NCI-H2081 treated with DMSO at 0.1 percent for 48 hours (cell line): Measurements from ENCODE around the gene MYL3.

Source experiments
- DNase-seq: peaks from one replicate; lab custom pipeline; 2025; lab: John Stamatoyannopoulos, UW

MYL3 gene

DNA sequence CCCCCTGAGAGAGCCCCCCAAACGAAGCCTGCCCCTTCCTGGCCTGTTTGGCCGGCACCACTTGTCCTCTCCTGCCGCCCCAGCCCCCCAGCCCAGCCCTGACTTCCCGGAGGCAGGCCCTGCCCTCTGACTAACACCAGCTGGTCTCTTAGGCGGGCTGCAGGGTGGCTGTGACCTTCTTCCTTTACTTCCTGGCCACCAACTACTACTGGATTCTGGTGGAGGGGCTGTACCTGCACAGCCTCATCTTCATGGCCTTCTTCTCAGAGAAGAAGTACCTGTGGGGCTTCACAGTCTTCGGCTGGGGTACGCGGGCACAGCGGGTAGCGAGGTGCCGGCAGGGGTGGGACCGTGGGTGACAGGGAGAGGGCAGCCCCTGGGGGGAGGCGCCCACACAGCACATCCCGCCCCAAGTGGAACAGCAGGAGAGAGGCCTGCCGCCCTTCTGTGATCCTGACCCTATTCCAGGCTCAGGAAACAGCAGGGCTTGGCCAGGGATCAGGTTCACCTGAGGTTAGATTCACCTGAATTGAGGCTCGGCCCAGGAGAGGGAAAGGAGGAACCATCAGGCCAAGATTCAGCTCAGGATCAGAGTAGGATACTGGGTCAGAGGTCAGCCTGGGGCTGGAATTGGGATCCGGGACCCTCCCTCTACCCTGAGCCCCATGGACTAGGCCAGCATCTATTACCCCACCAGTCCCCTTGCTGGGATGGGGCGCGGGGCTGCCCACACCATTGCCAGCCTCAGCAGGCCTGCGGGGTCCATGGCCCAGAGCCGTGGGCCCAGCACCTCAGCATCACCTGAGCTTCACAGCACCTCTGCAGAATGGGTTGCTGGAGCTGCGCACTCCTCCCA lies 36.1 kb upstream of the MYL3 start:
- DNase-seq = no peak

DNA sequence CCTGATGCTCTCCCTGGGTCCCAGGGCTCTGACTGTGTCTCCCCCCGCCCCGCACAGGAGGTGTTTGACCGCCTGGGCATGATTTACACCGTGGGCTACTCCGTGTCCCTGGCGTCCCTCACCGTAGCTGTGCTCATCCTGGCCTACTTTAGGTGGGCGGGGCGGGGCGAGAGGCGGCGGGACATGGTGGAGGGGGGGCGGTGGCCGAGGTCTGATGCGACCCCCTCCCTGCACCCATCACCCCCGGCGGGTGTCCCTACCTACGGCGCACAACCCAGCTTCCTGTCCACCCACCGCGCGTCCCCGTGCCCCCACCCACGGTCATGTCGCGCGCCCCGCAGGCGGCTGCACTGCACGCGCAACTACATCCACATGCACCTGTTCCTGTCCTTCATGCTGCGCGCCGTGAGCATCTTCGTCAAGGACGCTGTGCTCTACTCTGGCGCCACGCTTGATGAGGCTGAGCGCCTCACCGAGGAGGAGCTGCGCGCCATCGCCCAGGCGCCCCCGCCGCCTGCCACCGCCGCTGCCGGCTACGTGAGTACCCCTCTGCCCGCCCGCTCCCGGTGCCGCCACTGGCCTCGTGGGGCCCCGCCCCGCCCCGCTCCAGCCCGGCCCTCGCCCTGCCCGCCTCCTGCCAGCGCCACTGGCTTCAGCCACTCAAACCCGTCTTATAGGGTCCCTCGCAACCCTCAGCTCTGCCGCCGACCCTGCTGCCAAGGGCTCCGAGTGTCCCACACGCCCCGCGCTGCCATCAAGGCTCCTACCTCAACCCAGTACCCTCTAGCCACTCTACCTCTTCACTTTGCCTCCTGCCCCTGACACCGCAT lies 35.3 kb upstream of the MYL3 start:
- DNase-seq = no peak

DNA sequence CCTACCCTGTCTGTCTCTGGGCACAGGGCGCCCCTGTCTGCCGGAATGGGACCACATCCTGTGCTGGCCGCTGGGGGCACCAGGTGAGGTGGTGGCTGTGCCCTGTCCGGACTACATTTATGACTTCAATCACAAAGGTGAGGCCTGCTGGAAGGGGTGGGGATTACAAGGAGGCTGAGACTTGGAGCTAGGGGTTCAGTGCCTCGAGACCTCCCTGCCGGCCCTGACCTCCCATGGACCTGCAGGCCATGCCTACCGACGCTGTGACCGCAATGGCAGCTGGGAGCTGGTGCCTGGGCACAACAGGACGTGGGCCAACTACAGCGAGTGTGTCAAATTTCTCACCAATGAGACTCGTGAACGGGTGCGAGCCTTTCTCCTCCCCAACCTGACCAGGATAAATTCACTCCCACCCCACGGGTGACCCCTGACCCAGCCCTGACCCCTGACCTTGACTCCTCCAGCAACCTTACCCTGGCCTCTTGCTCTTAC lies 34.6 kb upstream of the MYL3 start:
- DNase-seq = no peak

GRCh38 chr3:46897031-46897430 lies 33.8 kb upstream of the MYL3 start:
- no peak for DNase-seq

DNA sequence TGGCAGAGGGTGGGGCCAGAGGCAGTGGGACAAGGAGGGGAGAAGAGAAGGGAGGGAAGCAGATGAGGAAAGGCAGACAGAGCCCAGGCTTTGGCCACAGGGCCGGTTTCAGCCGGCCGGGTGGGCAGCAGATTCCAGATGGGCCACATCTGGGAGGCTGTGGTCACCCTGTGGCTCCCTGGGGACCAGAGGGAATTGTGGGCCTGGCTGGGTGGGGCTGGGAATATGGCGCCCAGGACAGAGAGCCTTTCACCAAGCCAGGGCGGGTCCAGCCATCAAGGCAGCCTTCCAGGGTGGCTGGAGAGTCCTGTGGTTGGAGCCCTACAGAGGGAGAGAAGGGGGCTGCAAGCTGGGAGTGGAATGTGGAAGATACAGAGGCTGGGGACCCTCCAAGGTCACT lies 33.1 kb upstream of the MYL3 start:
- no peak for DNase-seq

DNA sequence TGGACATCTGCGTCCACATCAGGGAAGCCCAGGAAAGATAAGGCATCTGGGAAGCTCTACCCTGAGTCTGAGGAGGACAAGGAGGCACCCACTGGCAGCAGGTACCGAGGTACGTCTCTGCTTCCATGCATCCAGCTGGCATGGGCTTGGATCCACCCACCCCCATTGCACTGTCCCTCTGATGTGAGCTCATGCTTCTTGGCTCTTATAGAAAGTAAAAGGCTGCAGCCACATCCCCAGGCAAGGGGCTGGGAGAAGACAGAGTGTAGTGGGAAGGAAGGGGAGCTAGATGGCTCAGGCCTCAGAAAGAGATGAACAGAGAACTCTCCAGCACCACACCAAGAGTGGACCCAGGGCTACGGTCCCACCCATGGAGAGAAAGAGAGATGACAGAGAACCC lies 32.5 kb upstream of the MYL3 start:
- no peak for DNase-seq

DNA sequence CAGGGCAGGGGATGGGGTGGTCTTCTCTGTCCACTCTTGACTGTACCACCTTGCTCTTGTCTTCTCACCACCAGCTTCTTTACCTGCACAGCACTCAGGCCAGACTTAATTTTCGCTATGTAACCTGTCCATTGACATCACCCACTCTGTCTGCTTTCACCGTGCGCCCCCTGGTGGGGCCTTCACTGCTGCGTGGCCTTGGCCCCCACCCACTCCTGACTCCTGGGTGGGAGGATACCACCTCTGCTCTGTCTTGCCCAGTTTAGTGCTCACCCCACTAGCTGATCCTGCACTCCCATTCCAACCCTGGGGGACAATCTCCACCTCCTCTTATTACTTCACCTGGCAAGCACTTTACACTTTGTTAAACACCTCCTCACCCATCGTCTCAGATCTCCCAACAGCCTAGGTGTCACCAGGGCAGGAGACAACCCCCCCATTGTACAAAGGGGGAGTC lies 32.0 kb upstream of the MYL3 start:
- no peak for DNase-seq

- no peak for DNase-seq
These were observed 31.0 kb upstream of the MYL3 start for GRCh38 chr3:46894256-46894655.

DNA sequence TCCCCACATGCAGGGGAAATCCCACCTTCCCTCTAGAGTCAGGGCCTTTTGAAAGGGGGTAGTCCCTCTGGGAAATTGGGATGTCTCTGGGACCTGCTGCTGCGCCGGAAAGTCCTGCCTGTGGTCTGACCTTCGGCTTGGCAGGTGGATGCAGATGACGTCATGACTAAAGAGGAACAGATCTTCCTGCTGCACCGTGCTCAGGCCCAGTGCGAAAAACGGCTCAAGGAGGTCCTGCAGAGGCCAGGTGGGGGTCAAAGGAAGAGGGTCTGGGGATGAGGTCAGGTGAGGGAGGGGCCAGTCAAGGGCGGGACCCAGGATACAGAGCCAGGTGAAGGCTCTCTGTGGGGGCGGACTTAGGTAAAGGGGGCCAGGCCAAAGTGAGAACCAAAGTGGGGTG lies 30.5 kb upstream of the MYL3 start:
- no peak for DNase-seq

GRCh38 chr3:46893146-46893748 lies 30.0 kb upstream of the MYL3 start:
- no peak for DNase-seq

DNA sequence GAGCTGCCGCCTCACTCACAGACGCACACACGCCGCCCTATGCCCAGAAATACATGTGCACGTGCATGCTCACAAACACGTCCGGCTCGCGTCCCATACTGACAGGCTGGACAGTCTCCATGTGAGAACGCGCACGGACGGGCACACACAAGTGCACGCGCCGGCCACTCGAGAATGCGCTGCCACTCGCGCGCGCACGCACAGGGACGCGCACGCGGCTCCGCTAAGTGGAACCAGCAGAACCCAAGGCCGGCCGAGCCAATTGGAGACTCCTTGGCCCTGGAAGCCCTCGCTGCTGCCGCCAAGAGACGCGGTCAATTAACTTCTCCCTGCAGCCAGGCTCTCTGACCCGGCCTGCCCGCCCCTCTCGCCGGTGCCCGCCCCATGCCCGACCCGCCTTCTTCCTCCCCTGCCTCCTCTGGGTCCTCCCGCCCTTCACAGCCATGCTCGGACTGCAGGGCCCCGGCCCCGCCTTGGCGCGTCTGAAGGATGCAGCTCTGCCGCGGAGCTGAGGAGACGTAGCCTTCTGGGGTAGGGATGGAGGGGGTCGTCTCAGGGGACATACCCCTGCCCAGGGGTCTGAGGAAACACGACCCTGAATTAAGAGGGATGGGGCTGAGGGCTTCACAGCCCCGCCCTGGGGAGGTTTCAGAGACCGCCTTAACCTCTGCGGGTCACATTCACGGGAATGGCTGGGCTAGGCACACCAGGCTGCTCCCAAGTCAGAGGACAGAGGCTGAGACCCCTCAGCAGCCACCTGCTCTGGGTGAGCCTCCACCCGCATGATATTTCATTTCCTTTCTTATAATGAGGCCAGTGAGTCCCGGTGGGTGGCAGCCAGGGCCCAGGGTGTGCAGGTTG lies 29.3 kb upstream of the MYL3 start:
- no peak for DNase-seq

DNA sequence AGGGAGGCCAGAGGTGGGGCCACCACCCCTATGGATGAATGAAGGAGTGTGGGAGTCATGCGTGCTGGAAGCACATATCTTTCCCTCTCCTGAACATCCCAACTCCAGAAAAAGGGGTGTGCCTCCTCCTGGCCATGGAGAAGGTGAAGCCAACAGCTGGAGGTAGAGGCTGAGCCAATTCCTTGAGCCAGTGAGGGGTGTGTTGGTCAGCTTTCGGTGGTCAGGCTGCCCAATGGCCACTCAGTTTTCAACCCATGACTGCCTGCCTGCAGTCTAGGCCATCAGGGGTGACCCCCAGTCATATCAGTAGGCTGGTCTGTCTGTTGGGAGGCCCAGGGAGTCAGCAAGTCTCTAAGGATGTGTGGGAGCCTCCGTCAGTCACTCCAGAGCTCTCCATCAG lies 27.9 kb upstream of the MYL3 start:
- DNase-seq = no peak

DNA sequence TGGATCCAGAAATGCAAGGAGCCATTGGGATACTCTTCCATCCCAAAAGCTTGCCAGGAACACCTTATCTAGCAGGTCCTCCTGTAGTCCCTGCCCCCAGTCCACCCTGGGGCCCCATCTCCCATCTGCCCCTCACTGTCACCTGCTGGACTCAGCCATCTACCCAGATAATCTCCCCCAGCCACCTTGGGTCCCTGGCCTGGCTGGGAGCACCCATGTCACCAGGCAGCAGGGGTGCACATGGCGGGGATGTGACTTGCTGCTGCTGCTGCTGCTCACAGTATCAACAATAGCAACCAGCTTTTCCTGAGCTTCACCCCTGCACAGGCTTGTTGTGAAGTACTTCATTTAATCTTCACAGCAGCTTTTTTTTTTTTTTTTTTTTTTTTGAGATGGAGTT lies 26.9 kb upstream of the MYL3 start:
- no peak for DNase-seq

DNA sequence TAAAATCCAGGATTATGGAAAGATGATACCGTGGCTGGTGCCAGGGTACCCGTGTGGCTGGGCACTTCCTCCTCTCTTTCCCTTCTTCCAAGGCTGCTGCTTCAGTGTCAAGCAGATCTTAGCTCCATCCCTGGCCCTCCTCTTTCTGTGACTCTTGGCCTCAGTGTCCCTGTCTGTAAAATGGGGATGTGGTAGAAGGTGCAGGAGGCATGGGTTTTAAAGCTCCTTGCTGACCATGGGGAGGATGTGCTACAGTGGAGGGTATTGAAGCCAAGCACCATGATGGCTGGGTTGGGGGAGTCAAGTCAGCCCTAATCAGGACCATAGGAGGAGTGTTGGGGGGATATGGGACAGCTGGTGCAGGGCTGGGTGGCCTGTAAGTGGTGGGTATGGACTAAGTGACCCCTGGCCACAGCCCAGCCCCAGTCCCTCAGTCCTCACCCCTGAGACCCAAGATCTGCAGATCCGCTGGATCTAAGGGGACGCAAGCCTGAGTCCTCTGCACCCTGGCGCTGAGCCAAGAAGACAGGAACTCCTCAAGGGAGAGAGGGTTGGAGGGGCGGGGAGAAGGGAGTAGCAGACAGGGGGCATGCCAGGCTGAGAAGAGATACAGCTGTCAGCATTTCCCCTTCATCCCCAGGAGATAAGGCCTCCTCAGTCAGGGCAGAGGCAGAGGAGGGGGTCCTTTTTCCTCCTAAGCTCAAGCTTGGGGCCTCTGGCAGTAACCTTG lies 26.3 kb upstream of the MYL3 start:
- no peak for DNase-seq

DNA sequence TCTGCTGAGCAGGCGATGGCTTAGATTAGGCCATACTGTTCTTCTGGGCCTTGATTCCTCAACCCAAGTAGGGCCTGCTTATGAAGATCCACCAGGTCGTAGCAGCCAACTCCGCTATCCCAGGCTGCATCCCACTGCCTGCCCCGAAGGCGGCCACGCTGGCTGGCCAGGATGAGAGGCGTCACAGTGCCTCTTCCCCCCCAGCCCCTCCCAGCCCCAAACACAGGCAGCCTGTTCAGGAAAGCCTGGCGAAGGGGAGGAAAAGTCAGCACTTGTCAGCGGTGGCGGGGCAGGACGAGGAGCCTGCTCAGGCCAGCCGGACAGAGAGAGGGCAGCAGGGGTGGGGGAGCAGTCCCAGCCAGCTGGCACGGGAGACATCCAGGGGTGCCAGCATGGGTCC lies 25.5 kb upstream of the MYL3 start:
- no peak for DNase-seq

DNA sequence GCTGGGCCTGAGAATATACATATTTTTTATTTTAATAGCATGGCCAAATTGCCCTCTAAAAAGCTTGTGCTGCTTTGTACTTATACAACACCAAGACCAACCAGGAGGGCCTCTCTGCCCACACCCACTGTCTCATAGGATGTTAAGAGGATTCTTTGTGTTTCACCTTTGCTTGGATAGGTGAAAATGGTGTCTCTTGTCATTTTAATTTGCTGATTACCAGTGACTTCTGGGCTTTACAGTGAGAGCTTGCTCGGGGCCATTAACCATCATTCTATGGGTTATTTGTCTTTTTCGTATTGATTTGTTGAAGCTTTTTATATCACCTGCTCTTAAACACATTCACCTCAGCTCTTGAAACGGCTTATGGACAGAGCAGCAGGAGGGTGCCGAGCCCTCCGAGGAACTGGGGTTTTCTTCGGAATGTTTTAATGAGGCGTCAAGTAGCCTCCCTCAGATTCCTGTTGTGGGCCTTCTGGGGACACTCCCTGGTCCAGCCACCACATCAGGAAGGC lies 24.8 kb upstream of the MYL3 start:
- no peak for DNase-seq

GRCh38 chr3:46885612-46886011 lies 22.4 kb upstream of the MYL3 start:
- DNase-seq = no peak

- no peak for DNase-seq
These were observed 21.7 kb upstream of the MYL3 start for GRCh38 chr3:46884929-46885328.

DNA sequence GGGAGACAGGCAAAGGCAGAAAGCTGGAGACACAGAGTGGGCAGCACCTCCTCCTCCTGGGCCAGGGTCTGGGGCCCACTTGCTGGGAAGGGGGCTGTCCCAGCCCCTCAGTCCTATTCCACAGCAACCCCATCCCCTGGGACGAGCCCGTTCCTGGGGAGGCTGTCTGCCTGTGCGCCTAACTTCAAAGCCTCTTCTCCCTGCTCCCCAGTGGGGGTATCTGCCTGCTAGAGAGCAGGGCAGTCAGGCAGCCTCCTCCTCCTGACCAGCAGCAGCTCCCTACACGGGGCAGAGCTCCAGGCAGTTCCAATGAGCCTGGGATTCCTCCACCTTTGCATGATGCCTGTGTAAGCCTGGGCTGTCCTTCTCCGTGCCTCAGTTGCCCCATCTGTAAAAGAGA lies 21.2 kb upstream of the MYL3 start:
- no peak for DNase-seq

- DNase-seq = no peak
These were observed 20.6 kb upstream of the MYL3 start for GRCh38 chr3:46883830-46884185.
